PC-9 (cell line): ENCODE data around the gene SDR42E2. TPM values are rescaled to one million over a fixed set of nuclear protein-coding genes. Genes with fewer than 3 reads are reported as not detected.
"Not testable (repeated sequence)": the region's sequence is repeated elsewhere in the genome, so short reads cannot be mapped to it uniquely, and the experiment has no call there.

Experiments
- BruUV-seq: library from RNA; stranded (reverse); fragments of 400-500 nt; replicated peaks from 2 replicates; lab custom pipeline; 2021; lab: Mats Ljungman, UMichigan
- CTCF ChIA-PET: fragments of 300-600 bp; sonication (Branson Sonifier 250); formaldehyde crosslinking; loops from one replicate; lab custom pipeline; 2022; ENCODE audit warnings: antibody characterized with exemption; lab: Charles Lee
- POLR2A ChIA-PET: fragments of 300-600 bp; sonication (Branson Sonifier 250); formaldehyde crosslinking; loops from one replicate; lab custom pipeline; 2022; ENCODE audit warnings: antibody characterized with exemption; ENCODE audit not compliant: unreplicated experiment; lab: Charles Lee
- DNase-seq, 2 experiments: peaks; one replicate each; pipeline versions ENCODE4 v3.0.0 to v3.0.0-alpha.2; 2015 to 2022; ENCODE audit warnings: mixed read lengths in 1 of 2
- H2AFZ ChIP-seq: fragments of 200-600 bp; sonication (generic); 2 replicates; pipeline ENCODE4 v1.8.1; 2017; ENCODE audit warnings: antibody characterized with exemption
- H3F3A ChIP-seq: fragments of 200-600 bp; sonication (generic); 2 replicates; pipeline ENCODE4 v1.8.1; 2017; ENCODE audit warnings: antibody characterized with exemption, mild to moderate bottlenecking, low read depth; ENCODE audit not compliant: insufficient read depth
- H3K27ac ChIP-seq: fragments of 200-600 bp; sonication (generic); 2 replicates; pipeline ENCODE4 v1.6.1; 2016; ENCODE audit warnings: mixed run types
- H3K27me3 ChIP-seq: fragments of 200-600 bp; sonication (generic); 2 replicates; pipeline ENCODE4 v1.6.1; 2016; ENCODE audit warnings: low read depth, mixed run types; ENCODE audit not compliant: insufficient read depth
- H3K36me3 ChIP-seq: fragments of 200-600 bp; sonication (generic); 2 replicates; pipeline ENCODE4 v1.6.1; 2016; ENCODE audit warnings: low read depth, mixed run types
- H3K4me1 ChIP-seq: fragments of 200-600 bp; sonication (generic); replicated peaks from 2 replicates; pipeline ENCODE4 v1.6.1; 2016; ENCODE audit warnings: mixed run types; ENCODE audit not compliant: insufficient read depth
- H3K4me2 ChIP-seq: fragments of 200-600 bp; sonication (generic); 2 replicates; pipeline ENCODE4 v1.6.1; 2017; ENCODE audit warnings: mixed run types
- H3K4me3 ChIP-seq: fragments of 200-600 bp; sonication (generic); 2 replicates; pipeline ENCODE4 v1.6.1; 2016; ENCODE audit warnings: mixed run types
- H3K79me2 ChIP-seq: fragments of 200-600 bp; sonication (generic); 2 replicates; pipeline ENCODE4 v1.6.1; 2017; ENCODE audit warnings: low read depth, mixed run types
- H3K9me2 ChIP-seq: fragments of 200-600 bp; sonication (generic); 2 replicates; pipeline ENCODE4 v1.8.1; 2017; ENCODE audit warnings: mild to moderate bottlenecking; ENCODE audit not compliant: insufficient read depth
- H3K9me3 ChIP-seq: fragments of 200-600 bp; sonication (generic); 2 replicates; pipeline ENCODE4 v1.8.1; 2016; ENCODE audit warnings: low read depth; ENCODE audit not compliant: insufficient read depth
- H4K20me1 ChIP-seq: fragments of 200-600 bp; sonication (generic); 2 replicates; pipeline ENCODE4 v1.8.1; 2017; ENCODE audit not compliant: insufficient read depth
- CTCF ChIP-seq: fragments of 200-600 bp; sonication (generic); conservative IDR thresholded peaks from 2 replicates; pipeline ENCODE4 v1.6.1; 2017; ENCODE audit warnings: mixed run types, antibody characterized with exemption, mild to moderate bottlenecking, moderate library complexity
- EZH2 ChIP-seq: fragments of 200-600 bp; sonication (generic); IDR thresholded peaks from 2 replicates; pipeline ENCODE4 v1.8.0; 2017; ENCODE audit warnings: antibody characterized with exemption, low read depth
- intact Hi-C: fragments of 100-400 bp; cut with micrococcal nuclease; formaldehyde crosslinking; loops from one replicate; pipeline ENCODE4 v1.10.0; 2022; ENCODE audit not compliant: unreplicated experiment
- total RNA-seq: library from RNA; stranded (reverse); gene quantifications from 2 replicates; pipeline ENCODE4 v1.2.3, GENCODE V29; 2021

The SDR42E2 gene
- total RNA-seq, 1 experiment from 2014 or later = not detected

GRCh38 chr16:22195445-22195694 is 33.1 kb downstream of the SDR42E2 start:
- Histone ChIP-seq H3K79me2 (no peaks in the 10 kb centered on the region), H3K36me3 (no peaks in the 10 kb centered on the region), H2AFZ (no peak overlapping the region), H3K9me2 (no peaks in the 10 kb centered on the region), H3K27me3 (no peaks in the 10 kb centered on the region), H3K9me3 (no peaks in the 10 kb centered on the region), H4K20me1 (no peaks in the 10 kb centered on the region), H3K4me1 (peaks cover 24% of the 10 kb centered on the region), H3K4me3 (peak overlapping the region; percentile 79; the same call in 1 of the 2 replicates), H3K4me2 (peak overlapping the region; percentile 74), H3F3A (peaks cover 33% of the 10 kb centered on the region; the same call in 1 of the 2 replicates), H3K27ac (no peak overlapping the region)
- DNase-seq = no peak
- no TSS peak for BruUV-seq
- ChIA-PET POLR2A (no interaction called here), CTCF (interaction anchor here (1.0 kb wide), 1 partner anchor 105 kb away, joined by 3 read pairs; no protein-coding TSS in a partner anchor)
- TF ChIP-seq EZH2 (no peak), CTCF (no peak)
- intact Hi-C loops = loop anchor here (1.0 to 10.0 kb wide), 3 partner anchors 11 to 1011 kb away; partner anchors contain the start of genes EEF2K and POLR3E

- Histone ChIP-seq H3K36me3 (no peaks in the 10 kb centered on the region), H3K9me3 (no peaks in the 10 kb centered on the region), H3K4me1 (peaks cover 24% of the 10 kb centered on the region), H3F3A (peaks cover 33% of the 10 kb centered on the region; the same call in 1 of the 2 replicates), H3K79me2 (no peaks in the 10 kb centered on the region), H3K27ac (0 out of 2 replicates have a peak overlapping the region, but pooled peaks have one; percentile 4), H3K9me2 (no peaks in the 10 kb centered on the region), H3K4me2 (peak overlapping the region; percentile 74), H3K4me3 (peak overlapping the region; percentile 79), H2AFZ (peak overlapping the region; percentile 90), H3K27me3 (no peaks in the 10 kb centered on the region), H4K20me1 (no peaks in the 10 kb centered on the region)
- intact Hi-C loops = loop anchor here (1.0 to 10.0 kb wide), 3 partner anchors 10 to 1011 kb away; partner anchors contain the start of genes EEF2K and POLR3E
- CTCF ChIA-PET = interaction anchor here (0.6 to 0.7 kb wide), 3 partner anchors 10 to 101 kb away, joined by 3 to 6 read pairs (median 4); partner anchors contain the start of genes EEF2K and POLR3E
- DNase-seq = peak; percentile 84 to 94
- BruUV-seq = no TSS peak
- TF ChIP-seq CTCF (peak; percentile 92), EZH2 (no peak)
- POLR2A ChIA-PET = no interaction called here
Measured at GRCh38 chr16:22195695-22196558, 33.6 kb downstream of the SDR42E2 start.

- Histone ChIP-seq H3K4me2 (peak overlapping the region; percentile 74), H3K4me1 (peaks cover 22% of the 10 kb centered on the region), H3F3A (peaks cover 36% of the 10 kb centered on the region; the same call in 1 of the 2 replicates), H3K4me3 (peak overlapping the region; percentile 79)
- not testable (repeated sequence) for H3K9me3 ChIP-seq, H4K20me1 ChIP-seq, H3K79me2 ChIP-seq, H3K9me2 ChIP-seq, H2AFZ ChIP-seq, H3K36me3 ChIP-seq, H3K27ac ChIP-seq, BruUV-seq, H3K27me3 ChIP-seq
- DNase-seq = peak in 1 of 2 experiments; percentile 24
- intact Hi-C loops = loop anchor here (10.0 kb wide), 1 partner anchor 1012 kb away; no protein-coding TSS in a partner anchor
- ChIA-PET CTCF (interaction anchor here (0.6 to 0.7 kb wide), 3 partner anchors 9 to 641 kb away, joined by 3 to 11 read pairs (median 6); partner anchors contain the start of gene EEF2K), POLR2A (interaction anchor here (0.6 kb wide), 1 partner anchor 11 kb away, joined by 3 read pairs; no protein-coding TSS in a partner anchor)
Measured at GRCh38 chr16:22196559-22197168, 34.4 kb downstream of the SDR42E2 start.
